Sigmoid colon (tissue), 7 donors: ENCODE measurements around the gene ROR1. TPM values are rescaled to one million over a fixed set of nuclear protein-coding genes. Genes with fewer than 3 reads are reported as not detected.
"Not testable (repeated sequence)": the region's sequence is repeated elsewhere in the genome, so short reads cannot be mapped to it uniquely, and the experiment has no call there.

ENCODE experiments used
- DNase-seq: peaks from one replicate; pipeline ENCODE4 v3.0.0-alpha.2; 2019
- H3K27ac ChIP-seq, 4 donors: fragments of 200-600 bp; sonication (generic); one replicate each; pipeline ENCODE4 v1.5.1; 2016 to 2019; ENCODE audit warnings: mild to moderate bottlenecking in 1 of 4
- H3K27me3 ChIP-seq, 3 donors: fragments of 200-600 bp; sonication (generic); one replicate each; pipeline ENCODE4 v1.5.1; 2019; ENCODE audit warnings: mild to moderate bottlenecking in 1 of 3
- H3K36me3 ChIP-seq, 4 donors: fragments of 200-600 bp; sonication (generic); one replicate each; pipeline ENCODE4 v1.5.1; 2016 to 2019
- H3K4me1 ChIP-seq, 4 donors: fragments of 200-600 bp; sonication (generic); one replicate each; pipeline ENCODE4 v1.5.1; 2017 to 2019
- H3K4me3 ChIP-seq, 4 donors: fragments of 200-600 bp; sonication (generic); one replicate each; pipeline ENCODE4 v1.5.1; 2017 to 2019; ENCODE audit warnings: mild to moderate bottlenecking in 2 of 4, moderate library complexity in 1 of 4
- H3K9me3 ChIP-seq, 4 donors: fragments of 200-600 bp in 3 of 4; sonication (generic) in 3 of 4; one replicate each; pipeline versions ENCODE4 v1.5.1 to v1.6.1; 2013 to 2019
- EP300 ChIP-seq, 4 donors: sonication (generic); formaldehyde crosslinking; IDR thresholded peaks; one replicate each; pipeline ENCODE4 v1.6.1; 2017; ENCODE audit warnings: antibody characterized with exemption in 4 of 4
- POLR2A ChIP-seq, 2 donors: fragments of 450-650 bp; IDR thresholded peaks; one replicate each; pipeline ENCODE4 v1.6.1; 2016; ENCODE audit warnings: antibody characterized with exemption in 2 of 2, mild to moderate bottlenecking in 2 of 2, moderate library complexity in 2 of 2
- POLR2AphosphoS5 ChIP-seq, 4 donors: sonication (generic); formaldehyde crosslinking; IDR thresholded peaks; one replicate each; pipeline ENCODE4 v1.6.1; 2017; ENCODE audit warnings: antibody characterized with exemption in 4 of 4
- whole genome bisulfite sequencing, 2 donors: extraction: QIAGEN DNeasy Blood & Tissue Kit; methylation state at CpG; one replicate each; pipeline ENCODE4 v1.1.7; 2013; 5-methylcytosine and 5-hydroxymethylcytosine counted together
- intact Hi-C: fragments of 100-400 bp; cut with DNase I; formaldehyde crosslinking; loops from one replicate; pipeline ENCODE4 v1.15.1; 2023
- polyA plus RNA-seq, 3 donors: library from polyadenylated mRNA; stranded (reverse); fragments of 200-250 nt; gene quantifications; one replicate each; pipeline ENCODE4 v1.2.3, GENCODE V29; 2013
- total RNA-seq, 4 donors: library from RNA; depleted of rRNA; stranded (reverse); fragments of >200 nt; gene quantifications; one replicate each; pipeline ENCODE4 v1.1.0, GENCODE V29; 2016
- TF ChIP-seq, protein P1 (sequence below), 4 experiments: fragments of 450-650 bp in 3 of 4; fragments of 200-600 bp in 1 of 4; IDR thresholded peaks; one replicate each; pipeline ENCODE4 v1.5.1; 2016 to 2019; ENCODE audit warnings: antibody characterized with exemption in 4 of 4, mild to moderate bottlenecking in 3 of 4, moderate library complexity in 2 of 4
- donor health status: healthy with polysubstance abuse.
- donor health status: Bipolar disorder and iron deficiency.
- donor health status: healthy.

The ROR1 gene
- total and polyA plus RNA-seq, 7 donors = under 0.01 to 37.1 (median 27.3) TPM

DNA sequence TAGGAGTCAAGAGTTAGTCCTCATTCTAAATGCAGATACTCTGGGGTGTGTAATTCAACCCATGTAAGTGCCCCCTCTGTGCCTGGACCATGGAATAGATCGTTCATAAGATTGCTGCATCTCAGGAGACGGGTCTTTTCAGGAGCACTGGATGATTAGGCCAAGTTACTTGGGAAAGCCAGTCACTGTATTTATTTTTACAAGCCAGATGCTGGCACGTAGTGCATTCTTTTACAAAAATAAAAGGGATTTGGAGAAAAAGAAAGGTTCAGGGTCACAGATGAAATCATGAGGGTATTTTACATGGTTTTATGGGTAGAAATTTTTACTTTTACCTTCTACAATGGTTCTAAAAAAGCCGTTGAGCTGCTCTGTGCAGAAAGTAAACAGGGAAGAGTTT lies 327.0 kb downstream of the ROR1 start:
- TF ChIP-seq EP300 (IDR thresholded peaks at IDR 0.05) (no peak), POLR2AphosphoS5 (IDR thresholded peaks at IDR 0.05) (no peak), POLR2A (IDR thresholded peaks at IDR 0.05) (no peak)
- TF ChIP-seq, protein P1, sequence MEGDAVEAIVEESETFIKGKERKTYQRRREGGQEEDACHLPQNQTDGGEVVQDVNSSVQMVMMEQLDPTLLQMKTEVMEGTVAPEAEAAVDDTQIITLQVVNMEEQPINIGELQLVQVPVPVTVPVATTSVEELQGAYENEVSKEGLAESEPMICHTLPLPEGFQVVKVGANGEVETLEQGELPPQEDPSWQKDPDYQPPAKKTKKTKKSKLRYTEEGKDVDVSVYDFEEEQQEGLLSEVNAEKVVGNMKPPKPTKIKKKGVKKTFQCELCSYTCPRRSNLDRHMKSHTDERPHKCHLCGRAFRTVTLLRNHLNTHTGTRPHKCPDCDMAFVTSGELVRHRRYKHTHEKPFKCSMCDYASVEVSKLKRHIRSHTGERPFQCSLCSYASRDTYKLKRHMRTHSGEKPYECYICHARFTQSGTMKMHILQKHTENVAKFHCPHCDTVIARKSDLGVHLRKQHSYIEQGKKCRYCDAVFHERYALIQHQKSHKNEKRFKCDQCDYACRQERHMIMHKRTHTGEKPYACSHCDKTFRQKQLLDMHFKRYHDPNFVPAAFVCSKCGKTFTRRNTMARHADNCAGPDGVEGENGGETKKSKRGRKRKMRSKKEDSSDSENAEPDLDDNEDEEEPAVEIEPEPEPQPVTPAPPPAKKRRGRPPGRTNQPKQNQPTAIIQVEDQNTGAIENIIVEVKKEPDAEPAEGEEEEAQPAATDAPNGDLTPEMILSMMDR (IDR thresholded peaks at IDR 0.05) = no peak
- Histone ChIP-seq H3K9me3 (no peaks in the 10 kb centered on the region), H3K4me1 (peaks cover 0 to 3% (median 1%) of the 10 kb centered on the region in 4 donors), H3K36me3 (no peaks in the 10 kb centered on the region), H3K27ac (no peak overlapping the region), H3K27me3 (no peaks in the 10 kb centered on the region), H3K4me3 (no peak overlapping the region)
- intact Hi-C loops = no loop called here
- 78 to 87% methylated on average over 4 of the region's 4 CpGs for WGBS, 2 donors
- no peak for DNase-seq

DNA sequence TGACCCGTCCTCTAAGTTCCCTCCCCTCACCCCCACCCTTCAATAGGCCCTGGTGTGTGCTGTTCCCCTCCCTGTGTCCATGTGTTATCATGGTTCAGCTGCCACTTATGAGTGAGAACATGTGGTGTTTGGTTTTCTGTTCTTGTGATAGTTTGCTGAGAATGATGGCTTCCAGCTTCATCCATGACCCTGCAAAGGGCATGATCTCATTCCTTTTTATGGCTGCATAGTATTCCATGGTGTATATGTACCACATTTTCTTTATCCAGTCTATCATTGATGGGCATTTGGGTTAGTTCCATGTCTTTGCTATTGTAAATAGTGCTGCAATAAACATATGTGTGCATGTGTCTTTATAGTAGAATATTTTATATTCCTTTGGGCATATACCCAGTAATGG lies 330.8 kb downstream of the ROR1 start:
- H3K27me3 ChIP-seq, intact Hi-C loops, H3K4me3 ChIP-seq, DNase-seq, H3K4me1 ChIP-seq, H3K36me3 ChIP-seq, H3K9me3 ChIP-seq, H3K27ac ChIP-seq: not testable (repeated sequence)
- WGBS, 2 donors = 82 to 86% methylated on average over 1 of the region's 1 CpG

GRCh38 chr1:64107118-64107519 lies 333.3 kb downstream of the ROR1 start:
- Histone ChIP-seq H3K27me3 (no peaks in the 10 kb centered on the region), H3K27ac (no peak overlapping the region), H3K36me3 (no peaks in the 10 kb centered on the region), H3K4me1 (peaks cover 0 to 7% (median 3%) of the 10 kb centered on the region in 4 donors), H3K9me3 (no peaks in the 10 kb centered on the region), H3K4me3 (no peak overlapping the region)
- TF ChIP-seq POLR2A (IDR thresholded peaks at IDR 0.05) = no peak
- TF ChIP-seq, protein P1 (IDR thresholded peaks at IDR 0.05) = no peak
- no peak for TF ChIP-seq EP300 (IDR thresholded peaks at IDR 0.05)
- TF ChIP-seq POLR2AphosphoS5 (IDR thresholded peaks at IDR 0.05) = no peak
- 79 to 85% methylated on average over 4 of the region's 4 CpGs for WGBS, 2 donors
- DNase-seq = no peak
- intact Hi-C loops = no loop called here

DNA sequence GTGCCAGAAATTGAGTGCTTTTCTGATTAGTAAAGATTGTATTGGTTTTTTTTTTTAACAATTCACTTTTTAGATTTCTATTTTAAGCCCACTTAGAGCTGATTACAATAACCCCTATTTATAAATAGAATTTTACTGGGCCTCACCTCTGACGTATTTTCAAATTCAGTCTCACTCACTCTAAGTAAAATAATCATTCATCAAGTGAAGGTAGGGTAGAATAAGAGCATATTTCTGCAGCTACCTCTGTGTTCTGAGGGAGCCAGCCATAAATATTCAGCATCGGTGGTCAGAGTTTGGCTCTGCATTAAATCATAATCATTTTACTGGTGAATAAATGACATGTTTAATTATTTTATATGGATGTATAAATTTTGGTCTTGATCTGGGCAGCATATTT lies 333.8 kb downstream of the ROR1 start:
- intact Hi-C loops = no loop called here
- 83 to 89% methylated on average over 2 of the region's 2 CpGs for WGBS, 2 donors

DNA sequence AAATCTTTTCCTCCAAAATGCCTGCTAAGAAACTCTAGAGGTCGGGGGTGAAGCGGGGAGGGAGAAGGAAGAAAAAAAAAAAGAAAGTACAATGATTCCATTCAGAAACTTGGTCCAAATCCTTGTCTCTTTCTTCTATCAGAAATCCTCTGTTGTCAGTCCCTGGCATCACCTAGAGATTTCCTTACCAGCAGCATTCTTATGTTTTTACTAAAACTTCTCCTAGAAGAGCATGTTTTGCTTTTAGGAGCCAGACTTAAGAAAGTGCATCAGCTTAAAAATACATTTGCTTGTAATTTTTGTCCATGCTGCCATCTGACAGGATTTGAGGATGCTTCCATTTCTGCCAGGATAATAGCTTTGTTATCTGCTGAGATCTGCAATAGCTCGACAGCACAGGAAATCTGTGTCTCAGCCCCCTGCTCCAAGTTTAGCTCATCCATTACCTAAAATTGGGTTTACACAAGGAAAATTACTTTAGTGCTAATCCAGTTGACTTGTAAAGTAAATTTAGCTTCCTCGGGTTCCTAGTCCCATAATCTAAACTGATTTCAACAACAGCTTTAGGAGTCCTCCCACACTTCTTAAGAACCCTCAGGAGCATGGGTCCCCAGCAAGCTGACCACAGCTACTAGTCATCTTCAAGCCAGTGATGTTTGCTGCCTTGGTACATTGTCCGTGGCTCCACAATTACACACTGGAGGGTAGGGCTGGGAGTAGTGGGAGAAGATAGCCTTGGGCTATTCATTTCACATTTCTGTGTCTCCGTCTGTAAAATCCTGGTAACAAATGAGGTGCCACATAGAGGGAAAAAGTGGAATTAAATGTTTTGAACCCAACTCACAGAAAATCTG lies 337.3 kb downstream of the ROR1 start:
- no peaks in the 10 kb centered on the region for H3K27me3 ChIP-seq
- intact Hi-C loops = no loop called here
- 77 to 81% methylated on average over 6 of the region's 6 CpGs for WGBS, 2 donors
- H3K36me3 ChIP-seq = no peaks in the 10 kb centered on the region
- H3K9me3 ChIP-seq = no peaks in the 10 kb centered on the region
- TF ChIP-seq POLR2AphosphoS5 (IDR thresholded peaks at IDR 0.05) (no peak), EP300 (IDR thresholded peaks at IDR 0.05) (no peak), POLR2A (IDR thresholded peaks at IDR 0.05) (no peak)
- TF ChIP-seq, protein P1 (IDR thresholded peaks at IDR 0.05) = no peak
- no peak overlapping the region for H3K27ac ChIP-seq
- DNase-seq = no peak
- H3K4me1 ChIP-seq = peaks cover 0 to 7% (median 3%) of the 10 kb centered on the region in 4 donors
- no peak overlapping the region for H3K4me3 ChIP-seq

More for the DNA sequence above, 333.8 kb downstream of the ROR1 start:
- no peak overlapping the region for H3K27ac ChIP-seq
- H3K4me3 ChIP-seq = no peak overlapping the region
- H3K36me3 ChIP-seq = no peaks in the 10 kb centered on the region
- TF ChIP-seq POLR2AphosphoS5 (IDR thresholded peaks at IDR 0.05) (no peak), EP300 (IDR thresholded peaks at IDR 0.05) (no peak), POLR2A (IDR thresholded peaks at IDR 0.05) (no peak)
- TF ChIP-seq, protein P1 (IDR thresholded peaks at IDR 0.05) = no peak
- DNase-seq = no peak
- H3K27me3 ChIP-seq = no peaks in the 10 kb centered on the region
- H3K4me1 ChIP-seq = peaks cover 0 to 7% (median 3%) of the 10 kb centered on the region in 4 donors
- H3K9me3 ChIP-seq = no peaks in the 10 kb centered on the region
